ENCODE results near the gene CRTC3.

Gene CRTC3

DNA sequence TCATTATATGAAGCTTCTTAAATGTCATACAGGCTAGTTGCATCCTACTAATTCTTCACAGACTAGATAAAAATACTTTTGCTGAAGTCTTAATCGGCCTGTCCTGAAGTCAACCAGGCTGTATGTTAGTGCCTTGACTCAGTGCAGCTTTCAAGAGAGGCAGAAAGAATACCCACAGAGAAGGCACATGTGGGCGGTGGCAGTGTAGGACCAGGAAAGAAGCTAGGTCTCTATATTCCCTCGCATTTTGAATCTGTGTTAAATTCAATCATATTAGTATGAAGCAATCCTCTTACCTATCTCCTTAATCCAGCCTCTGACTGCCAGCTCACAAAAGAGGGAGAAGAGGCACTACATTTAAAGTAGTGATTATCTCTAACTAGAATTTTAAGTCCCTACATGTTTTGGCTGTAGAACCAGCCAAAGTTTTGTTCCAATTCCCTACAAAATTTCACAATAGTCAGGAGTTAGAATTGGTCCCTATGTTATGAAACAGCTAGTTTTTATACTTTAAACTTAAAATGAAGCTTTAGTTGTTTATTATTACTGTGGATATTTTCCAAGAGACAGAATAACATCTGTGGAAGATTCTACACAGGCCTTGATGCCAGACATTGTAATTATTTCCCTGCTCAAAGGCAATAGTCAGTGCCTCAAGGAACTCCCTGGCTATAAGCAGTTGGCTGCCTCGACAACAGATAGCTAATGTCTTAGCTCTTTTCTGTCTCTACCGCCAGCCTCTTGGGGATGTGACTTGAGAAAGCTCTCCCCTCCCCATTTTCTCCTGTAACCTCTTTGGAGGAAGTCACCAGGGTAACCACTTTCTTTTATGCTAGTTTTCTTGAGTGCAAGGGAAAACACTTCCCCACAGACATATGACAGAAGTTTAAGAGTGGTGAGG, 31.9 kb downstream of the CRTC3 start:
- in situ Hi-C loops (cut with HindIII; ENCODE audit: low sequenced_read_pairs) = loop anchor here (5.0 kb wide), 1 partner anchor 51 kb away; no protein-coding TSS in a partner anchor

DNA sequence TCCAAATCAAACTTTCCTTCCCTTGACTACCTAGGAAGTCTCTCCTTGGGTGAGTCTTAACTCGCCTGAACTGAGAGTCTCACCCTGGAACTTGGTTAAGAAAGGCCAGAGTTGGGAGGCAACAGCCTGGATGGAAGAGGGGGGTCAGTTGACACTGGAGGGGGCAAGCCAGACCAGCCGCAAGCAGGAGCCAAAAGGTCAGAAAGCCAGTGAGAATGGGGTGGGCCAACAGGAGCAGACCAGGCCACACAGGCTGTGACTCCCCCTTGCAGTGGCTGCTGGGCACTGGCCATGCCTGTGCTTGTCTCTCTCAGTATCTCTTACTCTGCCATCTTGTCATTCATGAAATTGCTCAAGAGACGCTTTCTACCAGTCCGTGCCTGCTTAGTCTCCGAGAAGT, 32.9 kb downstream of the CRTC3 start:
- in situ Hi-C loops (cut with HindIII; ENCODE audit: low sequenced_read_pairs) = loop anchor here (5.0 kb wide), 1 partner anchor 50 kb away; no protein-coding TSS in a partner anchor

DNA sequence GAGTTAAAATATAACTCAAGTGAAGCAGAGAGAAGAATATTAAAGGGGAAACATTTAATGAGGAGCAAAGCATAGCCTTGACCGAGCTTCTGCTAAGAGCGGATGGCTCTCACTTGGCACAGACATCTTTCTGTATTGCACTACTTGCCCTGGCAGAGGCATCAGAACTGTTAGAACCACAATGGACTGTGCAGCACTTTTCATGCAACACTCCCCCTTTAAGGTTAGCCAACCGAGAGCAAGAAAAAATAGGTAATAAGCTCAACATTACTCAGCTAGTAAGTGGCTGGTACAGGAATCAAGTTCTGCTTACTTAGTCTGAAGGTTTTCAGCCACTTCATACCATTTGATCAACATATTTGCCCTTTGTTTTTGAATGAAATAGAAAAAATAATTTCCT, 33.7 kb downstream of the CRTC3 start:
- in situ Hi-C loops (cut with HindIII; ENCODE audit: low sequenced_read_pairs) = loop anchor here (5.0 kb wide), 1 partner anchor 49 kb away; no protein-coding TSS in a partner anchor

DNA sequence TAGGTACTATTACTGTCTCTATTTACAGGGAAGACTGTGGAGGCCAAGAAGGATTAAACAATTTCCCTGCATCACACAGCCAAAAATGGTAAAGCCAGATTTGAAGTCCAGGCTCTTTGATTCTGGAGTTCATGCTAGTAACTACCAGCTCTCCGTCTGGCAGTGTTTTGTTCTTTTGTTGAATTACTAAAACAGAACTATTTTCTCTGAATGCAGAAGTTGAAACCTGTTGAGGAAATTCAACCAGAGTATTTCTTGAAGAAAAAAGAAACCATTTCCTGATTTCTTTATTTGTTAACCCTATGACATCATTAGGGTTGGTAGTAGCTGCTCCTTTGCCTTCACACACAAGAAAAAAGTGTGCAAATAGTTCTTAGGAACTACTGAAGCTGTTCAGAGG, 34.3 kb downstream of the CRTC3 start:
- in situ Hi-C loops (cut with HindIII; ENCODE audit: low sequenced_read_pairs) = loop anchor here (5.0 kb wide), 1 partner anchor 48 kb away; no protein-coding TSS in a partner anchor

DNA sequence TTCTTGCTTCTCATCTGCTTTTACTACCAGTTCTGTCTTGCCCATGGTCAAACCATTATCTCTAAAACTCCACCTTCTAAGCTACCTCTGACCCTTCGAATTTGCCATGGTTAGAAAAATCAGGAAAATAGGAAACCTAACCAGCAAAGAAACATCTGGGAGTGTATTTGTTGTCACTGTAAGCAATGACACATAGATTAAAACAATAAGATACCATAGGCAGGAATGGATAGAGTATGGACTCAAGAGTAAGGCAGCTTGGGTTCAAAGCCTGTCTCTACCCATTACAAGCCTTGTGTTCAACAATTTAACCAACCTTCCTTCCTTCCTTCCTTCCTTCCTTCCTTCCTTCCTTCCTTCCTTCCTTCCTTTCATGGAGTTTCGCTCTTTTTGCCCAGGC, 34.9 kb downstream of the CRTC3 start:
- in situ Hi-C loops (cut with HindIII; ENCODE audit: low sequenced_read_pairs) = loop anchor here (5.0 kb wide), 1 partner anchor 48 kb away; no protein-coding TSS in a partner anchor

DNA sequence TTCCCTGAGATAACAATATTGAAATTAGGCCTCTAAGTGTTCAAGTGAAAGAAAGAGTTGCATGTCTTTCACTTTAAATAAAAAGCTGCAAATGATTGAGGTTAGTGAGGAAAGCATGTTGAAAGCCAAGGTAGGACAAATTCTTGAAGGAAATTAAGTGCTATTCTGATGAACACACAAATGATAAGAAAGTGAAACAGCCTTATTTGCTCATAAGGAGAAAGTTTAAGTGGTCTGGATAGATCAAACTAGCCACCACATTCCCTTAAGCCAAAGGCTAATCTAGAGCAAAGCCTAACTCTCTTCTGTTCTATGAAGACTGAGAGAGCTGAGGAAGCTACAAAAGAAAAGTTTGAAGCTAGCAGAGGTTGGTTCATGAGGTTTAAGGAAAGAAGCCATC, 36.1 kb downstream of the CRTC3 start:
- in situ Hi-C loops (cut with HindIII; ENCODE audit: low sequenced_read_pairs) = no loop called here

DNA sequence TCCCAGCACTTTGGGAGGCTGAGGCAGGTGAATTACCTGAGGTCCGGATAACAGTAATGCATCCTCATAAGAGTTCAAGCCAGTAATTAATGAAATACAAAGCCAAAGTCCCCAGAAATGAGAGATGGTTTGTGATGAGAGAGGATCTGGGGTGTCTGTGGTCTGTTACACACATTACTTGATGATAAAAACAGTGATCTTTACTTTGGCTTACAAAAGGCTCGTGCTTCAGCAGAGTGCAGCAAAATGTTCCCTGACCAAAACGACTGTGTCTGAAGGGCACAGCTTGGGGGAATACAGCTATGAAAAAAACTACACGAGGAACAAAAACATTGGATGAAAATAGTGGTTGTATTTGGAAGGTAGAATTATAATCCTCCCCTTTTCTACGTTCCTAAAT, 40.9 kb downstream of the CRTC3 start:
- in situ Hi-C loops (cut with HindIII; ENCODE audit: low sequenced_read_pairs) = no loop called here

DNA sequence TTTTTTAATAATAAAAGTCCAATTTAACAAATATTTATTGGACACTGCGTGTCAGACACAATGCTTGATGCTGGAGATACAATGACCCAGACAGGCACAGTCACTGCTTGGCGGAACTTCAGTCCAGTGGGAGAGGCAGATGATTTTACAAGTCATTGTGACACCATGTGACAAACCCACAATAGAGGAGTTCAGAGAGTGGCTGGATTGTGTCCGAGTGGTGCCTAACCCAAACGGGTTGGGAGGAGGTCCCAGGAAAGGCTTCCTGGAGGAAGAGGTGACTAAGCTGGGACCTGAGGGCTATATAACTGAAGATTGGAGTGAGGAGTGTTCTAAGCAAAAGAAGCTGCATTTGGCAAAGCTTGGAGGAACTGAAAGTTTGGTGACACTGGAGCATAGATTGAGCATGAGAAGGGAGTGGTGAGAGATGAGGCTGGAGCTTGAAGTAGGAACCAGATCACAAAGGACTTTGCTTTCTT, 41.4 kb downstream of the CRTC3 start:
- in situ Hi-C loops (cut with HindIII; ENCODE audit: low sequenced_read_pairs) = no loop called here

DNA sequence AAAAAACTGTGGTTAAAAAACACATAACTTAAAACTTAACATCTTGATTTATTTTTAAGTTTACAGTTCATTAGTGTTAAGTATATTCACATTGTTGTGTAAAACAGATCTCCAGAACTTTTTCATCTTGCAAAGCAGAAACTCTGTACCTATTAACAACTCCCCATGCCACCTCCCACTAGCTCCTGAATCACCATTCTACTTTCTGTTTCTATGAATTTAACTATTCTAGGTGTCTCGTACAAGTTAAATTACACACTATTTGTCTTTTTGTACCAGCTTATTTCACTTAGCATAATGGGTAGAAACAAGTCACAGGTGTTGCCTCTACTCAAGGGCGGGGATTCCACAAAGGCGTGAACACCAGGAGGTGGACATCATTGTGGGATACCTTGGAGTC, 43.2 kb downstream of the CRTC3 start:
- in situ Hi-C loops (cut with HindIII; ENCODE audit: low sequenced_read_pairs) = no loop called here

DNA sequence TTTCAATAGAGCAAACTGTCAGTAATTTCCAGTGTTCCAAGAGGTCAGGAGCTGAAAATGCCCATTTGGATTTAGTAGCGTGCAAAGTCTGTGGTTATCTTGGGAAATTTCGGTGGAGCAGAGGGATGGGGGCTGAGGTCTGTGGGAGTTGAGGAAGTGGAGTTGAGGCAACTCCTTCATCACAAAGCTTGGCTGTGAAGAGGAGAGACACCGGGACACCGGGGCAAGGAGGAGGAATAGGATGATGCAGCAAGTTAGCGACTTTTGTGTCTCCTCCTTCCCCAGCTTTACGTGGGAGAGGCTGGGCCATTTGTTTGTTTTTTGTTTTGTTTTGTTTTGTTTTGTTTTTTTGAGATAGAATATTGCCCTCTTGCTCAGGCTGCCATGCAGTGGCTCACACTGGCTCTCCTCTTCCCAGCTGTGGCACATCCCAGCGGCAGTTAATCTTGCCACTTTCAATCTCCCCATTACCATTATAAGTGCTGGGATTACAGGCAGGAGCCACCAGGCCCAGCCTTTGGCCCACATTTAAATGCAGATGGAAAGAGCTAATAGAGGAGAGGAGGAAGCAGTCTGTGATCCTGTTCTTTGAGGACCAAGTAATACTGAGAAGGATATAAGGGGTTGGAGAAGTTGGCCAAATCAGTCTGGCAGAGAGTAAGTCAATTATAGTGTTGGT, 47.1 kb downstream of the CRTC3 start:
- in situ Hi-C loops (cut with HindIII; ENCODE audit: low sequenced_read_pairs) = no loop called here

DNA sequence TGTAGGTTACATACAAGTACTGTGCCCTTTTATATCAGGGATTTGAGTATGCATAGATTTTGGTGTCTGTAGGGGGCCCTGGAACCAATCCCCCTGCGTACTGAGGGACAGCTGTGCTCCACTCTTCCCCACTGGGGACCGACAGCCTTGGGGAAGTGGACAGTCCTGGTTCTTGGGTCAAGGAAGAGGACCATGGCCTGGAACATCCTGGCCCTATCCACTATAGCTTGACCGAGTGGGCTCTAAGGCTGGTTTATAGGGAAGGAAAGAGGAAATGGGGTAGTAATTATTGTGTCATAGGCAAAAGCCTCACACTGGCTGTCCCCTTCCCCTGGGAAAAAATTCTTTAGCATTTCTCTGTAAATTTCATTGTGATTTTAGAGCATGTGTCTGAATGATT, 49.5 kb downstream of the CRTC3 start:
- in situ Hi-C loops (cut with HindIII; ENCODE audit: low sequenced_read_pairs) = no loop called here

DNA sequence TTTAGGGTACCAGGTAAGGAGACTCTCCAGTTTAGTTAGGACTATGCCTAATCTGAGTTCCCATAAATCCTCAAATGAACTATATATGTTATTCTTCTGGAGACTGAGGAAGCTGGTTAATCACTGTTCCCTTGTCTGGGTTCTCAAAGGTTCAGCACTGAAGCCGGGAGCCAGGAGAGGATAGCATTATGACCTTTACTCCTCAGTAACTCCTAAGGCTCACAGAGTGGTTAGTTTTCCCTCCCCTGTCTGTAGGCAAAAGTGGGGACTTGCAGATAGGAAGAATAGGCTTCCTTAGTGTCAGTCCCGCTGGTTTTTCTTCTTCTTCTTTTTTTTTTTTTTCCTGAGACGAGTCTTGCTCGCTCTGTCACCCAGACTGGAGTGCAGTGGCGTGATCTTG, 50.4 kb downstream of the CRTC3 start:
- in situ Hi-C loops (cut with HindIII; ENCODE audit: low sequenced_read_pairs) = no loop called here

DNA sequence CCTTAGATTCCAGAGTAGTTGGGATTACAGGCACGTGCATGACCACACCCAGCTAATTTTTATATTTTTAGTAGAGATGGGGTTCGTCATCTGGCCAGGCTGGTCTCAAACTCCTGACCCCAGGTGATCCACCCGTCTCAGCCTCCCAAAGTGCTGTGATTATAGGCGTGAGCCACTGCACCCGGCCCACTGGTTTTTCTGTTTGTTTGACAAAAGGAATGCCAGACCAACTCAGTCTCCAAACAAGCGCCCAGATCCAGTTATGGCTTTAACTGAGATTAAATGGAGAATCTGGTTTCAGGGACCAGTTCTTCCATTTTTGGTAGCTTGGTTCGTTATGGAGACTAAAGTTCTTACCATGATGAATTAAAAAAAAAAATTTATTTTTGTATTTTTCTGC, 50.8 kb downstream of the CRTC3 start:
- in situ Hi-C loops (cut with HindIII; ENCODE audit: low sequenced_read_pairs) = no loop called here

DNA sequence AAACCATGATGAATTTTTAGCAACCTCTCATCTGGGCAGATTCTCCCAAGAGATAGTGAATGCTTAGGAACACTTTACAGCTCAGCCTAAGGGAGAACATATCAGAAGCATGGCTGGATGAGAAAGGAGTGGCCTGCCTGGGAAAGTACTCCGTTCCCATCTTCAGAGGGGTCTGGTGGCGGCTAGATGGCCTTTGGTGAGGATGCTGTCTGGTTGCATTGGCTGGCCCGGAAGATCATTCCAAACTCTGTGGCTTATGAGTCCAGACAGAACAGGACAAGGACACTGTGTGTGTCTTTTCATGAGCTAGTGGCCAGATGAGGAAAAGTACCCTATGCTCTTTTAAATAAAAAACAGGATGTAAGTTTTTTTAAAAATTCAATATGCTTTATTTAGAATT, 51.2 kb downstream of the CRTC3 start:
- in situ Hi-C loops (cut with HindIII; ENCODE audit: low sequenced_read_pairs) = no loop called here

DNA sequence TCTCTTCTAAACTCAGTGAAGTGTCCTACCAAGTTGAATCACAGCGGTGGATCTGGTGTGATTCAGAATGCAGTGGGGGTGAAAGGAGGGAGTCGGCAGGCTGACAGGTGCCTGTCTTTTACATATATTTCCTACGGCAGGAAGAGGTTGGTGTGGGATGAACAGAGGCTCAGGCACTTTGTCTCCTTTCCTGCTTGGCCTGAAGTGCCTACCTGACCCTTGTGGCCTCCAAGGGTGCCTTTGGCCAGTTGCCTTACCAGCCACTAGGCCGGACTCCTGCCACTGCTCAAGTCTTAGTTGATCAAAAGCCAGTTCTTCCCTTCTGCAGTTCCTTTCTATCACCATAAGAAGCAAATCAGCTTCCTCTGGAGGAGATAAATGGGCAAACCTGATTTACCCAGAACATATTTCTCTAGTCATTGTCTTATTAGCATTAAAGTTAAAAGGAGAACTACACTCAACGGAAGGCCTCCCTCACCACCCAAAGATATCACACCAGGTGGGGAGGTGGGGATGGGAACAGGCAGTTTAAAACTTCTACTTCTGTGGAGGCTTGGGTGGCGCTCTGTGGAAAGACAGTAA, 52.1 kb downstream of the CRTC3 start:
- in situ Hi-C loops (cut with HindIII; ENCODE audit: low sequenced_read_pairs) = no loop called here

DNA sequence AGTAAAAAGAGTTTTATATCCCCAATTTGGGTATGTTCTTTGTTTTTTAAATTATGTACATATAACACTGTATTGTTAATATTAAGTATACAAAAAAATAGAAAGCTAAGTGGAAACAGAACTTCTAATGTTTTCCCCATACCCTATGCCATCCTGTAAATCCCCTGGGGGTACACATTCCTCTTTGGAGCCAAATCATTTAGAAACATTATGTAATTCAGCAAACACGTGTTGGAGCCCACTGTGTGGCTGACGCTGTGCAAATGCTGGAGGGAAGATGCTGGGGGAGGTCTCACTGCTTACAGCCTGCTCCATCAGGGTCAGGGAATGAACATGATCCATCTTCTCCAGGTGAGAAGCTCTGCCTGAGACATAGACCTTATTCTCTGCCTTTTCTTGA, 52.8 kb downstream of the CRTC3 start:
- in situ Hi-C loops (cut with HindIII; ENCODE audit: low sequenced_read_pairs) = no loop called here

DNA sequence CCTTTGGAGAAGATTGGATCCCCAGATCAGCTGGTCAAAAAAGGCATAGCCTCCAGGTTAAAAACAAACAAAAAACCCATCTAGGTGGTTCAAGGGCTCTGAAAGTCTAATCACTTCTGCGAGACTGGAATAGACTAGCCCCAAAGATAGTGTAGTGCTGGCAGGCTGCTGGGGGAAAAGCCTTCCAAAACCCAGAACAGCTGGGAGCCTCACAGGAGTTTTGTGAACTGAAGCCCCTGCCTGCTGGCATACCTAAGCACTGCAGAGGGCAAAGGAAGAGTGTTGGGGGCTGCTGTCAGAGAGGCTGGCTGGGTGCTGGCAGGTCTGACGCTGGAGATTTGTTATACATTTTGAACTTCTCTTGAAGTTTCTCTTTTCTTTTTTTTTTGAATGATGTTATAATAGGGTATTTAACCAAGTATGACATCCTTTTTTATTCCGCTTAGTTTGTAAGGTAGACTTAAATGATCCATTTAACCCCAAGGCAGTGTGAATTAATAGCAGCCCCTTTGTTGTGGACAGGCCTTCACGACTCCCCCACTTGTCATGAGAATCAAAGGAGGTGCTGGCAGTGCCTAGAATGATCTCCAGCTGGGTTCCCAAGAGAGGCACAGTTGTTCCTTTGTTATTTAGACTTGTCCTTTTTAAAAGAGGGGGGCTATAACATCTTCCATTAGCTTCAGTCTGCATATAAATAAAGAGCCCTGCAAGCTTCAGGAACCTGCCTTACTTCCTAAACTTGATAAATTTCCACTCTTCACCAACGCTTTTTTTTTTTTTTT, 53.9 kb downstream of the CRTC3 start:
- in situ Hi-C loops (cut with HindIII; ENCODE audit: low sequenced_read_pairs) = no loop called here

DNA sequence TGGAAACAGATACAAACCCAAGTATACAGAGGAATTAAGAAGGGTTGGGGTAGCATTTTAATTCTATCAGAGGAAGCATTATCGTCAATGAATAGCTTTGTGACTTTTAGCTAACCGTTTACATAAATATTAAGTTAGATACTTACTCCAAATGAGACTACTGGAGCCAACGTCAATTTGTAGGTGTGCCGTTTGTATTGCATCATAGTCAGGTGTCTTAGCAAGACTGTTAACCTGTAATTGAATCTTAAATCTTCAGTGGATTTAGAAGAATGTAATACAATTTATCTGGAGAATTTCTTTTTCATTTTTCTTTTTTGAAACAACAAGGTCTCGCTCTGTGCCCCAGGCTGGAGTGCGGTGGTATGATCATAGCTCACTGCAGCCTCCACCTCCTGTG, 55.1 kb downstream of the CRTC3 start:
- in situ Hi-C loops (cut with HindIII; ENCODE audit: low sequenced_read_pairs) = no loop called here

DNA sequence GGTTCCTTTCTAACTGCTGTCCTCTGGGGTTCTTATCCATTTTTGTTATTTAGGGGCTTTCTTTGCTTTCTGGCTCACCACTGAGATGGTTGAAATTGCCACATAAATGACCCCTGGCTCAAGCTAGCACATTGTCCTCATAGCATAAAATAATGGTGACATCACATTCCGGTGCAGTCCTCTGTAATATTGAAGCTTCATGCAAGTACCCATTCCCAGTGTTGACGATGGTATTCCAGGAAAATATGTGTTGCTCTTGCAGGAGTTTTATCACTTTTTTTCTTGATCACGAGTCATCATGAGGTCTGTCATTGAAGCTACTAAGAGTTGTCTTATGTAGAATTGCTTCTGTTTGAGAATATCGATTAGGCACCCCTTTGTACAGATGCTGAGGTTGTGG, 56.1 kb downstream of the CRTC3 start:
- in situ Hi-C loops (cut with HindIII; ENCODE audit: low sequenced_read_pairs) = no loop called here

DNA sequence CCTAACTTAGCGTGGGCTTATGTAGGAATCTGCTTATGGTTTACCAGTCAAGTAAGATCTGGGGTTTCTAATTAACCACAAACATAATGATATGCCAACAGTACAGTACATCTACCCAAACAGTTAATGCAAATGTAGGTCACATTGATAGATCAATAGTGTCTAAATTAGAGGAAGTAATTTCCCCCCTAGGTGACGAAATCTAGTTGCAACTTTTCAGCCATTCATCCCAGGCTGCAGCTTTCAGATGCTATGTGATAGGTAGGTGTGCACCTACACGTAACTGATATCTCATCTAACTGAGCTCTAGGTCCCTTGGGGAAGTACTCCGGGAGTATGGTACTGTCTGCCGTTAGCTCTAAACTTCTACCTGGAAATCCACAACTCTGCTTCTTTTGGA, 57.2 kb downstream of the CRTC3 start:
- in situ Hi-C loops (cut with HindIII; ENCODE audit: low sequenced_read_pairs) = no loop called here

DNA sequence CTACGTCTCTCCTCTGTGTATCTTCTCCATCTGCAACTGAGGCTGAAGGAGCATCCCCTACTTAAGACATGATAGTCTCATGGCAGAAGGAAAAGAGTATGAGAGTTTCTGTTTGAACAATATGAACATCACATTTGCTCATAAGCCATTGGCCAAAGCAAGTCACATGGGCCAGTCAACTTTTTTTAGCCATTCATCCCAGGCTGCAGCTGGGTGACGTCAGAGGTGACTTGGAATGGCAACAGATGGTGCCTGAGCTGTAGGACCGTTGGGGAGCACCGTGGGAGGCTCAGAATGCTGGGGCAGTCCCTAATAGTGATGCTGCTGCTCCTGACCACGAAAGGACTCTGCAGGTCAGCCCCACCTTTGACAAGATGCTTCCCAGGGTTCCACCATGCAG, 58.7 kb downstream of the CRTC3 start:
- in situ Hi-C loops (cut with HindIII; ENCODE audit: low sequenced_read_pairs) = no loop called here
